ENCODE measurements around the gene ZDBF2.
"Not testable (repeated sequence)": the region's sequence is repeated elsewhere in the genome, so short reads cannot be mapped to it uniquely, and the experiment has no call there.

The ZDBF2 gene

GRCh38 chr2:206259376-206260187 lies 14.9 kb upstream of the ZDBF2 start:
- no peak for DNase-seq (ENCODE audit: low read depth)

DNA sequence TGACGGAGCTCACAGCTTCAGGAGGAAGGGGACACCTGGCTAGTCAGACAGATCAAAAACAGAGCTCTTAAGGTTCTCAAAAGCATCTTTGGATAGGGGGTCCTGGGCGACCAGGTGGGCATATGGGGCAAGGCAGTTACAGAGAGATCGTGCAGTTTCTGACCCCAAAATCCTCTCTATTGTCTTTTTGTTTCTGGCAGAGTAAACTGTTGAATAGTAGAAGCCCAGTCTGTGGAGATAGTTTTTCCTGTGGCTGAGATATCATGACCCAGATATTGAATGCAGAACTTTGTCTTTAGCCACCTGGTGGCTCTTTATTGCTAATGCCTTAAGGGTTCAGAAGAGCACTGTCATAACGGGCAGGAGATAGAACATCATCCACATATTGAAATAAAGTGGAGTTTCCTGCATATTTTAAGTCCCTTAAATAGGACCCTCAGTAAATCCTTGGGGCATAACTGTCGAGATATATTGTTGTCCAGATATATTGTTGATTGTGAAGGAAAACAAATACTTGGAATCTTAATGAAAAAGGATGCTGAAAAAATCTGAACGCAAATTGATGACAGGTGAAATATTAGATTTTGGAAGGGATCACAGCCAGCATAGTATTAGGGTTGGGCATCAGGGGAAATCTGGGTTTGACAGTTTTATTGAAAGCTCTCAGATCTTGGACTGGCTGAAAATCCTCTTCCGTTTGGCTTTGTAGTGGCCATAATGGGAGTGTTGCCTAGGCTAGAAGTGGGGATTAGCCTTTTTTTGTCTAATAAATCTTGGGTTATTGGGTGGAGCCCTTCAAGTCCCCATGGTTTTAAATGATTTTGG lies 14.1 kb upstream of the ZDBF2 start:
- no peak for DNase-seq (ENCODE audit: low read depth)

DNA sequence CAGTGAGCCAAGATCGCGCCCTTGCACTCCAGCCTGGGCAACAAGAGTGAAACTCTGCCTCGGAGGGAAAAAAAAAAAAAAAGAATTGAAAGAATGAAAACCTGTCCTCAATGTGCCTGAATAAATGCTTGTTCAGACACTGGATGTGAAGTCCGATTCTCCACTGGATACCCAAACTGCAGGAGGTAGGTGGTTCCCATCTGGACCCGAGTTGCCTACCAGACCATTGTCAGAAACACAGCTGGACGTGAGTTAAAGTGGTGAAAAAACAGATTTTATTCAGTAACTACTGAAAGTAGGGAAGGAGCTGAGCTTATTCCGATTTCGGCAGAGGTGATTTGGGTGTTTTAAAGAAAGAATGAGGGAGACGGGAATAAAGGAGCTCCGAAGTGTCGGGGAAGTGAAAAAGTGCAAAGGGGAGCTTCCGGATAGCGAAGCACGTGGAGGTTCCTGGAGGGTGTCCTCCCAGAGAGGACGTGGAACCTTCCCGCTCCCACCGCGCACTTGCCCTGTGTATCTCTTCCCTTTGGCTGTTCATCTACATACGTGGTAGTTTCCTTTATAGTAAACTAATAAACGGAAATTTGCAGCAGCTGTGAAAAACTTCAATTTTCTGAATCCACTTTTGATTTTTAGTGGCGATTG lies 10.4 kb upstream of the ZDBF2 start:
- DNase-seq (ENCODE audit: low read depth), result no peak

GRCh38 chr2:206266130-206267125 lies 8.0 kb upstream of the ZDBF2 start:
- DNase-seq (ENCODE audit: low read depth), result no peak

- DNase-seq (ENCODE audit: low read depth), result no peak
Observed at GRCh38 chr2:206267567-206267966, 6.9 kb upstream of the ZDBF2 start.

DNA sequence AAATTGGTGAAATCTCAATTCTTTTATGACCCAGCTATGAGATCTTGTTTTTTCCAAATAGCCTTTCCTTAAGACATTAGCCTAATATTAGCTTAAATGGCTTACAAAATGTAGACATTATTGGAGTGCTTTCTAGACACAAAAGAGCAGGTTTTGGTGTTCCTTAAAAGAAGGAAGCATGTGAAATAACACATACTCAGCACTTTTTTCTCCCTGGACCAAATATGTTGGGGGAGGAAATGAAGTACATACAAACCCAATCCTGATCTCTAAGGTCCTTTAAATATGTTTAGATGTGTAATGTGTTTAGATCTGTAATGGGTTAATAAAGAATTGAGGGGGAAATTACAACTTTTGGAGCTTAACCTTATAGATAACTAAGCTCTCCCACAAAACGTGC lies 3.4 kb upstream of the ZDBF2 start:
- no peak for DNase-seq (ENCODE audit: low read depth)

DNA sequence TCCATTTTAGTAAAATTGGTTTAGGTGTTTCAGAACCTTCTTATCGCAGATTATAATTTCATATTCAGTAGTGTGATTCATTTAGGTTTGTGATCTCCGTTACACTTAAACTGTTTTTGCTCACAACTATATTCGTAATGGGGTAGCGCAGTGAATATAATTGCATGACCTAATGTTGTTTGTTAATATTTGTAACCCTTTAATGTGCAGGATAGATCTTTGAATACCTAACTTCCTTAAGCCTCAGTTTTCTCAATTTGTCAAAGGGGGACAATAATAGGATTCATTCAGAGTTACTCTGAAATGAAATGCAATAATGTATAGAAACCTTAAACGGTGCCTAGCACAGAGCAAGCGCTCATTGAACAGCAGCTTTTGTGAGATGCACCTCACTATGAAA lies 558 bp upstream of the ZDBF2 start:
- no peak for DNase-seq (ENCODE audit: low read depth)

DNA sequence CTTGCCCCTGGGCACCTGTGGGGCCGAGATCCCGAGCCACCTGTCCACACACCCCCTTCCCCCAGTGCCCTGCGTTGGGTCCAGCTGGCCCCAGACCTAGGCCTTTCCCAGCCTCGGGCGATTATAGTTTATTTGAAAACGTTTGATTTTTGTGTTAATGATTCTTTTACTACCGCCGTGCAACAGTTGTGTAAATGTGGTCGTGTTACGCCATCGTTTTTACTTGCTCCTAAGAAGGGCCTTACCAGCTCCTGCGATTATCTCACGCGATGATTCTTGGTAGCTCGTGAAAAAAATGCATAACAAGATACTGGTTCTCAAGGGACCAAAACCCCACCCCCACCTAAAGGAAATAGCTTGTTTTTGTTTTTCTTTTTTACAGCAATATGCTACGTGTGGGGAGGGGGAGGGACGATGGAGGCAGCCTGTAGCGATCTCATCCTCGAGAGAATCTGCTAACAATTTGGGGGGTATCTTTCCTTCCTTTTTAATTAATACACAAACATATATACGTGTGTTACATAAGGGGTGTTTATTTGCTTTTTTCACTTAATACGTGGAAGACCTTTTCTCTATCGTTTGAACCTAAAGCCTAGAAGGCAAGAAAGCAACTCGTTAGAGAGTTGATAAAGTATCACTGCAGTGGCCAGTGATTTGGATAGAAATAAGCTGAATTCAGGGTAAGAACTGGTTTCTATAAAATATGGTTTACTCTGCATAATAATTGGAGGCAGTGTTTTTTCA lies 1.0 kb downstream of the ZDBF2 start:
- no peak for DNase-seq (ENCODE audit: low read depth)

- no peak for DNase-seq (ENCODE audit: low read depth)
Observed at GRCh38 chr2:206276169-206276942, 1.9 kb downstream of the ZDBF2 start.

- DNase-seq (ENCODE audit: low read depth), result no peak
Observed at GRCh38 chr2:206277503-206277902, 3.0 kb downstream of the ZDBF2 start.

DNA sequence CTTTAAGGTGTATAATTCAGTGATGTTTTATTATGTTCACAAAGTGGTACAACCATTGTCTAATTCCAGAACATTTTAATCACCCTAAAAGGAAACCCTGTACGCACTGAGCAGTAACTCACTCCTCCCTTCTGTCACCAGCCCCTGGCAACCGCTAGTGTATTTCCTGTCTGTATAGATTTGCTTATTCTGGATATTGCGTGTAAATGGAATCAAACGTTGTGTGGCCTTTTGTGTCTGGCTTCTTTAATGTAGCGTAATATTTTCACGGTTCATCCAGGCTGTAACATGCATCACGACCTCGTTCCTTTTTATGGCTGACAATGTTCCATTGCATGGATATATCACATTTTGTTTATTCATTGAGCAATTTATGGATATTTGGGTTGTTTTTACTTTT lies 8.3 kb downstream of the ZDBF2 start:
- no peak for DNase-seq (ENCODE audit: low read depth)

- no peak for DNase-seq (ENCODE audit: low read depth)
Observed at GRCh38 chr2:206287197-206287596, 12.7 kb downstream of the ZDBF2 start.

GRCh38 chr2:206289391-206289790 lies 14.9 kb downstream of the ZDBF2 start:
- DNase-seq (ENCODE audit: low read depth), result no peak

DNA sequence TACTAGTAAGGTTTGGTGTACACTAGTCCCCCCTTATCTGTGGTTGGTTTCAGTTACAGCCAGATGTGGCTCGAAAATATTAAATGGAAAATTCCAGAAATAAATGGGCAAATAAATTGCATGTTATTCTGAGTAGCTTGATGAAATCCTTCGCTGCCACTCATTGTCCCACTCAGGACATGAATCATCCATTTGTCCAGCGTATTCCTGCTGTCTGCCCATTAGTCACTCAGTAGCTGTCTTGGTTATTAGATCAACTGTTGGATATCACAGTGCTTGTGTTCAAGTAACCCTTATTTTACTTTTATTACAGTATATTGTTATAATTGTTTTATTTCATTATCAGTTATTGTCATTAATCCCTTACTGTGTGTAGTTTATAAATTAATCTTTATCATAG lies 21.7 kb downstream of the ZDBF2 start:
- no peak for DNase-seq (ENCODE audit: low read depth)

DNA sequence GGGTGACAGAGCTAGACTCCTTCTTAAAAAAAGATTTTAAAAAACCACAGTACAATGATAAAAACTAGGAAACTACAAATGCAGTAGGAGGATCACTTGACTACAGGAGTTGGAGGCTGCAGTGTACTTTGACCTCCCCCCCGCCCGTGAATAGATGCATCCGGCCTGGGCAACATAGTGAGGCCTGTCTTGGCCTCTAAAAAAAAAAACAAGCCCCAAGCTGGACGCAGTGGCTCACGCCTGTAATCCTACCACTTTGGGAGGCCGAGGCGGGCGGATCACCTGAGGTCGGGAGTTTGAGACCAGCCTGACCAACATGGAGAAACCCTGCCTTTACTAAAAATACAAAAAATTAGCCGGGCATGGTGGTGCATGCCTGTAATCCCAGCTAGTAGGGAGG lies 25.1 kb downstream of the ZDBF2 start:
- not testable (repeated sequence) for DNase-seq (ENCODE audit: low read depth)

GRCh38 chr2:206305523-206306245 lies 31.2 kb downstream of the ZDBF2 start:
- DNase-seq (ENCODE audit: low read depth), result no peak

GRCh38 chr2:206311026-206311425 lies 36.6 kb downstream of the ZDBF2 start:
- DNase-seq (ENCODE audit: low read depth), result no peak

DNA sequence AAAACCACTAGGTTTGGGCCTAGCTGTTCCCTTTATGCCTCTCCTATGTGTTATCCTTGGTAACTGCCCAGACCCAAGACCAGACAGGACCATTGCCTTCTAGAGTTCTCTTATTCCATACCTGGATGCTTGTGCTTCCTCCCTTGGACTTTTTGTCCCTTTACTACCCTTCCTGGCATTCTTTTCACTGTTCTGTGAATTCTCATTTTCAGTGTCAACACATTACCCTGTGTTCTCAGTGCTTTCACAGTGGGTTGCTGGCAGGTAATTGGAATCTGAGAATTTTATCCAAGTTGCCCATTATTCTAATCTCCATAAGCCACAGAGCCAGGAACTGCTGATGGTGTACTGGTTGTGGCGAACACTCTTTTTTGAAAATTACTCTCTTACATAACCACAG lies 41.7 kb downstream of the ZDBF2 start:
- DNase-seq (ENCODE audit: low read depth), result no peak

GRCh38 chr2:206323033-206323432 lies 48.6 kb downstream of the ZDBF2 start:
- DNase-seq (ENCODE audit: low read depth), result no peak
